ENCODE data around the gene SUGCT. TPM values are rescaled to one million over a fixed set of nuclear protein-coding genes. Genes with fewer than 3 reads are reported as not detected.
"Not testable (repeated sequence)": the region's sequence is repeated elsewhere in the genome, so short reads cannot be mapped to it uniquely, and the experiment has no call there.

SUGCT gene
- total RNA-seq, 2 donors from 2014 or later: 0.68 to 2.5 TPM

DNA sequence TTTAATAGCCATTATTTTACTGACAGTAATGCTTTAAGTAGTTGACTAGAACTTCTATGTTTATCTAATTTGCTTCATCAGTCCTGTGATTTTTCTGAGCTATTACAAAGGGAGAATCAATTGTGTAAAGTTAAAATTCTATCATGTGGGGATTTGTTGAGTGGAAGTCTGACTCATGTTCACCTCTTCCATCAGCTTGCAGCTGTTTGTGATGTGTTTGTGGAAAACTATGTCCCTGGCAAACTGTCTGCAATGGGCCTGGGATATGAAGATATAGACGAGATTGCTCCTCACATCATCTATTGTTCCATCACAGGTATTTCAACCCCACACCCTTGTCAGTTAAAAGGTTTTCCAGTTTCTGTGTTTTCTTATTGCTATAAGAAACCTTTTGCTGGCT lies 59.9 kb downstream of the SUGCT start:
- no peaks in the 10 kb centered on the region for H3K36me3 Mint-ChIP-seq (ENCODE audit: low read depth)
- H3K9me3 ChIP-seq (ENCODE audit: control insufficient read depth, low read length, poor library complexity, severe bottlenecking): no peaks in the 10 kb centered on the region
- DNase-seq (no peak), ATAC-seq (no peak)
- peaks cover 2% of the 10 kb centered on the region for H3K4me1 Mint-ChIP-seq
- H3K27me3 Mint-ChIP-seq: no peaks in the 10 kb centered on the region
- H3K27ac Mint-ChIP-seq: no peak overlapping the region
- H3K4me3 Mint-ChIP-seq: no peak overlapping the region

DNA sequence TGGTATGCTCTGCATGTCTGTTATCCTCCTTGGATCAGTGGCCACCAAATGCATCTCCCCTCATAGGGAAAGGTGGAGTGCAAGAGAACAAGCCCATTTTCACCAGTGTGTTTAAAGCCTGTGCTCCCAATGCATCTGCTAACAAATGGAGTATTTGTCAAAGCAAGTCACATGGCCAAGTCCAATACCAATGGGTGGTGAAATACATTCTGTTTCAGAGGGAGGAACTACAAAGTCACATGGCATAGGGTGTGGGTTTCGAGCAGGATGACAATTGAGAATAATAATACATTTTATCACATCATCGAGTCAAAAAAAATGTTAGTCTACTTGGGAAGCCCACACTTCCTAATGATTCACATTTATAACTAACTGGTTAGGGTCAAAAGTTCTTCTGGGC lies 62.7 kb downstream of the SUGCT start:
- no peaks in the 10 kb centered on the region for H3K9me3 ChIP-seq (ENCODE audit: control insufficient read depth, low read length, poor library complexity, severe bottlenecking)
- no peaks in the 10 kb centered on the region for H3K36me3 Mint-ChIP-seq (ENCODE audit: low read depth)
- H3K27ac Mint-ChIP-seq: no peak overlapping the region
- DNase-seq: no peak
- ATAC-seq: no peak
- H3K4me3 Mint-ChIP-seq: no peak overlapping the region
- H3K4me1 Mint-ChIP-seq: peaks cover 2% of the 10 kb centered on the region
- peaks cover 20% of the 10 kb centered on the region for H3K27me3 Mint-ChIP-seq

DNA sequence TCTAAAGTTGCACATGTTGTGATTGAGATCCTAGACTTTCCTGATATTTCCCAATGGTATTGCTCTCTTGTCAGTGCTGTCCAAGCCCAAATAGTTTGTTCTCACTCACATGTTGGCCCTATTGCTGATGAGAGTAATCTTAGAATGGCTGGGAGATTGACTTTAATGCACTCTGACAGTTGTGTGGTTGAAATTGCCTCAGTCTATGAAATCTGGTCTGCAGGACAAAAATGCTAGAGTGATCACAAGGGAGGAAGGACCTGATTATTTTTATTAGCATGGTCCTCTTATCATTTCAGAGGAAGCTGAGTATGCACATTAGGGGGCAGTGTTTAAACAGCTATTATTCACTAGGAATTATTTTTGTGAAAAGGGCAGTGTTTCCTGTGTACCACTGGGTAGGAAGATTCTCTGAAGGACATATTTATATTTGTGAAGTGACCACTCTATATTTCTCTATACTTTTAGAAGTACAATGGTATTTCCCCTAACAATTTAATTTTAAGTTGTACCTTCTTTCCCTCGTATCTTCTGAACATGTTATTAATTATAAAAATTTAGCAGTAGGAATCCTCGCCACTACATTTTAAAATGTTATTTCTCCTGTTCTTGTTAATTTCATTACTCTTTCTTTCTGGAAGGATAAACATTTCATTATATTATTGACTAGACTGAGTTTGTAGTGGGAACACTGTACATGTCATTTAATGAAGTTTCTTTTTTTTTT lies 64.4 kb downstream of the SUGCT start:
- H3K27me3 Mint-ChIP-seq: peaks cover 27% of the 10 kb centered on the region
- no peak overlapping the region for H3K4me3 Mint-ChIP-seq
- H3K4me1 Mint-ChIP-seq: peaks cover 2% of the 10 kb centered on the region
- no peak for DNase-seq
- H3K36me3 Mint-ChIP-seq (ENCODE audit: low read depth): no peaks in the 10 kb centered on the region
- H3K27ac Mint-ChIP-seq: no peak overlapping the region
- H3K9me3 ChIP-seq (ENCODE audit: control insufficient read depth, low read length, poor library complexity, severe bottlenecking): no peaks in the 10 kb centered on the region
- no peak for ATAC-seq

DNA sequence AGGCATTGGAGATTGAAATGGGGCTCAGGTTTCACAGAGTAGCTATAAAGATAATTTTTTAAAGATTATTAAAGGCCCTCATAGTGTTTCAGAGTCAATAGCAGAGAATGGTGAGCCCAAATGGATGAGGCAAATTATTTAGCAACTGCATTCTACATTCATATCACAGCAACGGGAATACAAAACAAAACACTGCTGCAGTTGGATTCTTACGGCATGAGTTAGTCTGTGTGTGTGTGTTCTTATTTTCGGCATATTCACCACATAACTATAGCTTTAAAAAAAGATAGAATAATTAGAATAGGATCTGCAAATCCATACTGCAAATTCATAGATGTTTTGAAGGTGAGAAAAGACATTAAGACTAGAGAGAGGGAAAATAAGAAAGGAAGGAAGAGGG lies 66.0 kb downstream of the SUGCT start:
- Mint-ChIP-seq H3K27me3 (peaks cover 27% of the 10 kb centered on the region), H3K4me1 (peaks cover 2% of the 10 kb centered on the region), H3K4me3 (no peak overlapping the region), H3K27ac (no peak overlapping the region), H3K36me3 (ENCODE audit: low read depth) (no peaks in the 10 kb centered on the region)
- DNase-seq (no peak), ATAC-seq (no peak)
- H3K9me3 ChIP-seq (ENCODE audit: control insufficient read depth, low read length, poor library complexity, severe bottlenecking): no peaks in the 10 kb centered on the region

DNA sequence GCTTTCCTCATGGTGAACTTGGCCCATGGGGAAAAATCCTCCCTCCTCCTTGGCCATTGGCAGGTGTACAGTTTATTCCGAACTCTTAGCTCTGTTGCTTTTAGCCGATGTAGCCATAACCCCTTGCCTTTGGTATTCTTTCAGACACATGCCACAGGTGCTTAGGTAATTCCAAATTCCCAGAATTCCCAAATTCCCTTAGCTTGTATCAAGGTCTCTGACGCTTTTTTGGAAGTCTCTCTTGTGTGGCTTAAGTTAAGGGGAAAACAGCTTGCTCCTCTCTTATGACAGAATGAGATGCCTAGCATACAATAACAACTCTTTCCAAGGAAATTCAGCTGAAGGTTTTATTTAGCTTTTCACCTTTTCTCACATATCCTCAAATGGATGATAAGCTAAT lies 68.0 kb downstream of the SUGCT start:
- Mint-ChIP-seq H3K27me3 (peaks cover 27% of the 10 kb centered on the region), H3K27ac (no peak overlapping the region), H3K4me1 (no peaks in the 10 kb centered on the region), H3K4me3 (no peak overlapping the region), H3K36me3 (ENCODE audit: low read depth) (peaks cover under 1% of the 10 kb centered on the region)
- ATAC-seq: no peak
- DNase-seq: no peak
- no peaks in the 10 kb centered on the region for H3K9me3 ChIP-seq (ENCODE audit: control insufficient read depth, low read length, poor library complexity, severe bottlenecking)

DNA sequence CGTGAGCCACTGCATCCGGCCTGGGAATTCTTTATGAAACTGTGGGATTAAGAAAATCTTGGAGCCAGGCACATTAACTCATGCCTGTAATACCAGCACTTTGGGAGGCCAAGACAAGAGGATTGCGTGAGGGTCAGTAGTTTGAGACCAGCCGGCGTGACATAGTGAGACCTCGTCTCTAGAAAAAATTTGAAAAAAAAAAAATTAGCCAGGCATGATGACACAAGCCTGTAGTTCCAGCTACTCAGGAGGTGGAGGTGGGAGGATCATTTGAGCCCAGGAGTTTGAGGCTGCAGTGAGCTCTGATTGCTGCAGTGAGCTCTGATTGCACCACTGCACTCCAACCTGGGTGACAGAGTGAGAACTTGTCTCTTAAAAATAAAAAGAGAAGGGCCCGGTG lies 69.8 kb downstream of the SUGCT start:
- H3K27ac Mint-ChIP-seq: no peak overlapping the region
- H3K36me3 Mint-ChIP-seq (ENCODE audit: low read depth): peaks cover 2% of the 10 kb centered on the region
- DNase-seq (no peak), ATAC-seq (no peak)
- H3K4me1 Mint-ChIP-seq: no peaks in the 10 kb centered on the region
- H3K27me3 Mint-ChIP-seq: peaks cover 27% of the 10 kb centered on the region
- H3K9me3 ChIP-seq (ENCODE audit: control insufficient read depth, low read length, poor library complexity, severe bottlenecking): no peaks in the 10 kb centered on the region
- no peak overlapping the region for H3K4me3 Mint-ChIP-seq

DNA sequence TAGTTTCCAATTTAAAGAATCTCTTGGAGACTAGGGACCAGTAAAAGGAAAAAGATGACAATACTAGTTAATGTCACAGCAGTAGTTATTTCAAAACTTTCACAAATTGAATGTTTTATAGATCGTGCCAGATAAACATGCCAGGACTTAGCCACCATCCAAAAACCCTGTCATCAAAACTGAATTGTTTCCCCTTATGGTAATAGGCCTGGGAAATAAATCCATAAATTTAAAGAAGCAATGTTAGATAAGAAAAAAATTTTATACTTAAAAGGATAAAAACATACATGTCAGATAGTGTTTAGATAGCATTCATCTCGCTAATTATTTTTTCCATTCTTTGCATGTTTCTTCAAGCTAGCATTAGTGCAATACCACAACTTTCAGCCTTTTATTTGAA lies 71.2 kb downstream of the SUGCT start:
- Mint-ChIP-seq H3K27ac (no peak overlapping the region), H3K36me3 (ENCODE audit: low read depth) (peaks cover 2% of the 10 kb centered on the region)

DNA sequence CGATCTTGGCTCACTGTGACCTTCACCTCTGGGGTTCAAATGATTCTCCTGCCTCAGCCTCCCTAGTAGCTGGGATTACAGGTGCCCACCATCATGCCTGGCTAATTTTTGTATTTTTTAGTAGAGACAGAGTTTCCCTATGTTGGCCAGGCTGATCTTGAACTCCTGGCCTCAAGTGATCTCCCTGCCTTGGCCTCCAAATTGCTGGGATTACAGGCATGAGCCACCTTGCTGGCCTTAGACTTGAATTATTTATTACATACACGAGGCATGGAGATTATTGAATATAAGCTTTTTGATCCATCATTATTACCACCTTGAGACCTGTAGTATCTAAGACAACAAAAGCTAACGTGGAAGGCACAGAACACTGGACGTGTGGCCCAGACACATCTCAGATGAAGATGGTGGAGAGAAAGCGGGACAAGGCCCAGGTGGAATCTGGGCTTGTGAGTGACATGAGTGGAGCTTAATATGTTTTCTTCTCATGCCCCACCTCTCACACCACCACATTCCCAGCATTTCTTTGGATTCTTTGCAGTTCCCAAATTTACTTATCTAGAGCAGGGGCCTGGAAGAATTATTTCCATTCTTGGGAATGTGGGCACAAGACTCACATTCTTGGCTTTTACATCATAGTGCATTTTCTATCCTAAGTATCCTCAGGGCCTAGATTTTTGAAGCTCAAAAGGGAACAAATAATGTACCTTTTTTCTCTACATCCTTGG lies 76.6 kb downstream of the SUGCT start:
- ATAC-seq: no peak
- peaks cover 2% of the 10 kb centered on the region for H3K36me3 Mint-ChIP-seq (ENCODE audit: low read depth)

More for the DNA sequence above, 71.2 kb downstream of the SUGCT start:
- Mint-ChIP-seq H3K4me3 (no peak overlapping the region), H3K27me3 (peaks cover 16% of the 10 kb centered on the region), H3K4me1 (no peaks in the 10 kb centered on the region)
- ATAC-seq (no peak), DNase-seq (no peak)
- no peaks in the 10 kb centered on the region for H3K9me3 ChIP-seq (ENCODE audit: control insufficient read depth, low read length, poor library complexity, severe bottlenecking)

DNA sequence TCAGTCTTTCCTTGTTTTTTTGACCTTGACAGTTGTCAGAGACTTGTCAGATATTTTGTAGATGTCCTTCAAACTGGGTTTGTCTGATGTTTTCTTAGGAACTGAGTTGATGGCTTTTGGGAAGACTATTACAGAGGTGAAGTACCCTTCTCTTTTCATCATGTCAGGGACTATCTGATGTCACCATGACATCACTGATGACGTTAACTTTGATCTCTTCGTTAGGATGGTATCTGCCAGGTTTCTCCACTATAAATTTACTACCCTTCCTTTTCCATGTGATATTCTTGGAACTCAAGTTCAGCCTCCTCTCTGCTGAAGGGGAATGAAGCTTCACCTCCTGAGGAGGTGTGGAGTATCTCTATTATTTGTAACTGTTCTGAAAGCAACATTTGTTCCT lies 78.5 kb downstream of the SUGCT start:
- H3K9me3 ChIP-seq (ENCODE audit: control insufficient read depth, low read length, poor library complexity, severe bottlenecking): no peaks in the 10 kb centered on the region
- H3K27ac Mint-ChIP-seq: no peak overlapping the region
- no peaks in the 10 kb centered on the region for H3K36me3 Mint-ChIP-seq (ENCODE audit: low read depth)
- no peaks in the 10 kb centered on the region for H3K27me3 Mint-ChIP-seq
- H3K4me1 Mint-ChIP-seq: no peaks in the 10 kb centered on the region
- DNase-seq (no peak), ATAC-seq (no peak)
- no peak overlapping the region for H3K4me3 Mint-ChIP-seq

More for the DNA sequence above, 76.6 kb downstream of the SUGCT start:
- Mint-ChIP-seq H3K4me1 (no peaks in the 10 kb centered on the region), H3K27ac (no peak overlapping the region), H3K4me3 (no peak overlapping the region), H3K27me3 (no peaks in the 10 kb centered on the region)
- no peak for DNase-seq
- no peaks in the 10 kb centered on the region for H3K9me3 ChIP-seq (ENCODE audit: control insufficient read depth, low read length, poor library complexity, severe bottlenecking)

DNA sequence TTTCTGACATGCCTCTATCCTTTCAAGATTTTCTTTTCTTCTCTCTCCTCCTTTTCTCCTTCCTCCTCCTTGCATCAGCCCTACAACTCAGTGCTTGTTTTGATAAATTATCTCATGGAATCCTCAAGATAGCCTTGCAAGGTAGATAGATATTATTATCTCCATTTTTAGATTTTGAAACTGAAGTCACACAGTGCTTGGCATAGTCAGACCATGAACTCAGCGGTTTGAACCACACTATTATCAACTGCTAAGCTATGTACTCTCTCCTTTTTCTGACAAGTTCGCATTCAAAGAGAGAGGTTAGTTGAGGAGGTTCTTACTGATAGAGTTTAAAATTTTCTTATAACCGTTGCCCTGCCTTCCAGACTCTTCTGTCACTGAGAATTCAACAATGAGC lies 79.1 kb downstream of the SUGCT start:
- DNase-seq (no peak), ATAC-seq (no peak)
- no peaks in the 10 kb centered on the region for H3K4me1 Mint-ChIP-seq
- no peaks in the 10 kb centered on the region for H3K36me3 Mint-ChIP-seq (ENCODE audit: low read depth)
- no peak overlapping the region for H3K27ac Mint-ChIP-seq
- H3K27me3 Mint-ChIP-seq: no peaks in the 10 kb centered on the region
- no peak overlapping the region for H3K4me3 Mint-ChIP-seq
- no peaks in the 10 kb centered on the region for H3K9me3 ChIP-seq (ENCODE audit: control insufficient read depth, low read length, poor library complexity, severe bottlenecking)

DNA sequence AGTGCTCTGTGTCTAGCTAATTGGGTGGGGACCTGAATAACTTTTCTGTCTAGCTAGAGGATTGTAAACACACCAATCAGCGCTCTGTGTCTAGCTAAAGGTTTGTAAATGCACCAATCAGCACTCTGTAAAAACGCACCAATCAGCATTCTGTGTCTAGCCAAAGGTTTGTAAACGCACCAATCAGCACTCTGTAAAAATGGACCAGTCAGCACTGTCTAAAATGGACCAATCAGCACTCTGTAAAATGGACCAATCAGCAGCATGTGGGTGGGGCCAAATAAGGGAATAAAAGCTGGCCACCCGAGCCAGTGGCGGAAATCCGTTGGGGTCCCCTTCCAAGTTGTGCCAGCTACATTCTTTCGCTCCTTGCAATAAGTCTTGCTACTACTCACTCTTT lies 83.8 kb downstream of the SUGCT start:
- not testable (repeated sequence) for H3K36me3 Mint-ChIP-seq (ENCODE audit: low read depth); H3K27me3 Mint-ChIP-seq; H3K4me3 Mint-ChIP-seq; H3K4me1 Mint-ChIP-seq; H3K27ac Mint-ChIP-seq; H3K9me3 ChIP-seq (ENCODE audit: control insufficient read depth, low read length, poor library complexity, severe bottlenecking); ATAC-seq; DNase-seq

DNA sequence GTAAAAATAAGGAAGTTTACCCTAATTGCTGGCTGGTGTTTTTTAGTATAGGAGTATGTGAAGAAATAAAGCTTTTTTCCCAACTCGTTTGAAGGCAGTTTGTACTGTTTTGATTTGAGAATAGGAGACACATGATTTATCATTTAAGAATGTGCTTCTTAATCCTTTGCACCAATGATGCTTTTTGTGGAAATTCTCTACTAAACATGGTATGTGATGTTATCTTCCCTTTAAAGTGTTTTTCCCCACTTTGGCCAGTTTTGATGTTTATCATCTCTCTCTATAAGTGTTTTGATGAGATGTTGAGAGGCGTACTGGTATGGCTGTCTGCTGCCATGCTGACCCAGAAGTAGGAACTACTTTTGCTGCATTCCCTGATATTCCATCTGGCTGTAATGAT lies 85.1 kb downstream of the SUGCT start:
- no peaks in the 10 kb centered on the region for H3K9me3 ChIP-seq (ENCODE audit: control insufficient read depth, low read length, poor library complexity, severe bottlenecking)
- Mint-ChIP-seq H3K27me3 (no peaks in the 10 kb centered on the region), H3K36me3 (ENCODE audit: low read depth) (no peaks in the 10 kb centered on the region), H3K4me1 (no peaks in the 10 kb centered on the region), H3K27ac (no peak overlapping the region), H3K4me3 (no peak overlapping the region)
- ATAC-seq: no peak
- DNase-seq: no peak

DNA sequence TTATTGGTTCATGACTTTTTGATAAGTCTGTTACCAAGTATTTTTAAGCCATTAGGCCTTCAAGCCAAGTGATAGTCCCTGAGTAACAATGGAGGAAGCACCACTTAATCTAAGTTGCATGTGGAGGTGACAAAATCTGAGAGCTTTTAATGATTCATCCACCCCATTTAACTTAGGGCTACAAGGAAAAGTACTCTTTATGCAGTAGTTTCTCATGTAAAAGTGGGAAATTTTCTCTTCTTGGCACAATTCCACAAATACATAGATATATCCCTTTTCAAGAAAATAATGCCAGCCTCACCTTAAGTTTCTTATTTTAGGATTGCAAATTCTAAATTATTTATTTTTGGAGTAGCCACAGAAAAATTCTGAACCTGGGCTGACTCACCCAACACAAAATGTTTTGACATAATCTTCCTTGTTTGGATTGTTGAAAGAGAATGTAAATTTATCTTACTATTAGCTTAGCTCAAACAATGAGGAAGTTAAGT lies 85.7 kb downstream of the SUGCT start:
- H3K27ac Mint-ChIP-seq: no peak overlapping the region
- ATAC-seq: no peak
- no peak for DNase-seq
- H3K4me3 Mint-ChIP-seq: no peak overlapping the region
- H3K9me3 ChIP-seq (ENCODE audit: control insufficient read depth, low read length, poor library complexity, severe bottlenecking): no peaks in the 10 kb centered on the region
- no peaks in the 10 kb centered on the region for H3K27me3 Mint-ChIP-seq
- no peaks in the 10 kb centered on the region for H3K36me3 Mint-ChIP-seq (ENCODE audit: low read depth)
- H3K4me1 Mint-ChIP-seq: no peaks in the 10 kb centered on the region

DNA sequence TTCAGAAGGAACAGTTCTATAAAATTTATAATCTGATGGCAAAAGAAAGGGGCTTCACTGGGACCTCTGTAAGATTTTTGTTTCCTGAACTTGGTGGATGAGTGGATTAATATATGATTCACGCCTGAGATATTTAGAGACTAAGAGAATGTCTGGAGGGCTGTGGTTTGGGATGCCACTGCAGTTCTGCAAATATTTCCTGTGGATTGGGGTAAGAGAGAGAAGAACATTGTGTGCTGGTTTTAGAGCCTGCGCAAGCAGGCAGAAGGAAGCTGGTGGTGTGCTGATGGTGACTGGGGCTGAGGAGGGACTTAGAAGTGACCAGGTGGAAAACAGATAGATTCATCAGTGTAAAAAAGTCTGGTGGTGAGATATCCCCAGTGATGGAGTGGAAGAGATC lies 87.0 kb downstream of the SUGCT start:
- H3K27me3 Mint-ChIP-seq: no peaks in the 10 kb centered on the region
- no peak for ATAC-seq
- H3K4me1 Mint-ChIP-seq: no peaks in the 10 kb centered on the region
- no peak overlapping the region for H3K27ac Mint-ChIP-seq
- H3K4me3 Mint-ChIP-seq: no peak overlapping the region
- no peaks in the 10 kb centered on the region for H3K9me3 ChIP-seq (ENCODE audit: control insufficient read depth, low read length, poor library complexity, severe bottlenecking)
- no peaks in the 10 kb centered on the region for H3K36me3 Mint-ChIP-seq (ENCODE audit: low read depth)
- DNase-seq: no peak
